Measurements from ENCODE around the gene MAU2. TPM values are rescaled to one million over a fixed set of nuclear protein-coding genes. Genes with fewer than 3 reads are reported as not detected.

MAU2 gene
- total and polyA plus RNA-seq, 2 experiments from 2014 or later: 18.9 to 62.2 TPM

DNA sequence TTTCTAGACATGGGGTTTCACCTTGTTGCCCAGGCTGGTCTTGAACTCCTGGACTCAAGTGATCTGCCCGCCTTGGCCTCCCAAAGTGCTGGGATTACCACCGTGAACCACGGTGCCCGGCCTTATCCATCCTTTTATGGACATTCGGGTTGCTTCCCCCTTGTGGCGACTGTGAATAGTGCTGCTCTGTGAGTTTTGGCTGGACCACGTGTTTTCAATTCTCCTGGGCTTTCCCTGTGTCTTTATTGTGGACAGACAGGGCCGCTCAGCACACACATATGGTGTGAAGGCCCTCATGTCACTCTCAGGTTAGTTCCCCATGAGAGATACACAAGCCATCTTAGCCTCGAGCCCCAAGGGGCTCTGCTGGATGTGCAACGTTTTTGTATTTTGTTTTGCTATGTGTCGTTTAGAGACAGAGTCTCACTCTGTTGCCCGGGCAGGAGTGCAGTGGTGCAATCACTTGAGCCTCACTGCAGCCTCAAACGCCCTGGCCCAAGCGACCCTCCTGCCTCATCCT, 40.5 kb downstream of the MAU2 start:
- Histone ChIP-seq H3K4me3 (no peak overlapping the region), H4K20me1 (replicated peaks; ENCODE audit: insufficient read depth) (no peaks in the 10 kb centered on the region), H3F3A (replicated peaks; ENCODE audit: low read depth) (peaks cover 3% of the 10 kb centered on the region; the same call in 1 of the 2 replicates), H3K4me1 (ENCODE audit: insufficient read depth) (peaks cover 3% of the 10 kb centered on the region; the same call in 1 of the 2 replicates), H3K27me3 (ENCODE audit: insufficient read depth) (no peaks in the 10 kb centered on the region), H3K79me2 (replicated peaks; ENCODE audit: insufficient read depth) (no peaks in the 10 kb centered on the region), H3K36me3 (ENCODE audit: insufficient read depth) (no peaks in the 10 kb centered on the region), H3K9me2 (ENCODE audit: insufficient read depth) (no peaks in the 10 kb centered on the region), H3K4me2 (no peak overlapping the region), H2AFZ (no peak overlapping the region; the same call in 1 of the 2 replicates), H3K27ac (ENCODE audit: low read depth) (no peak overlapping the region)
- ATAC-seq: peak; percentile 85
- Mint-ChIP-seq H3K9me3 (no peaks in the 10 kb centered on the region), H3K4me1 (peaks cover 10% of the 10 kb centered on the region), H3K4me3 (no peak overlapping the region), H3K27me3 (ENCODE audit: insufficient read depth, low read depth, poor library complexity) (peaks cover 11% of the 10 kb centered on the region), H3K27ac (peak overlapping the region; percentile 72; the same call in 1 of the 2 replicates), H3K36me3 (ENCODE audit: low read depth) (peaks cover 4% of the 10 kb centered on the region; the same call in 2 of the 3 replicates)
- no peak for TF ChIP-seq EZH2 (IDR thresholded peaks at IDR 0.05; ENCODE audit: low read depth, unreplicated experiment)
- TF ChIP-seq POLR2AphosphoS5 (IDR thresholded peaks at IDR 0.05; ENCODE audit: low read depth): 0 out of 2 replicates have a peak, but pooled peaks have one; percentile 31
- no peak for TF ChIP-seq JUNB (IDR thresholded peaks at IDR 0.05; ENCODE audit: unreplicated experiment)
- TF ChIP-seq CREB1 (CRISPR knock-in tag; IDR thresholded peaks at IDR 0.05; ENCODE audit: low read depth): no peak
- TF ChIP-seq STAT1 (IDR thresholded peaks at IDR 0.05; ENCODE audit: unreplicated experiment): no peak
- TF ChIP-seq, protein P1, sequence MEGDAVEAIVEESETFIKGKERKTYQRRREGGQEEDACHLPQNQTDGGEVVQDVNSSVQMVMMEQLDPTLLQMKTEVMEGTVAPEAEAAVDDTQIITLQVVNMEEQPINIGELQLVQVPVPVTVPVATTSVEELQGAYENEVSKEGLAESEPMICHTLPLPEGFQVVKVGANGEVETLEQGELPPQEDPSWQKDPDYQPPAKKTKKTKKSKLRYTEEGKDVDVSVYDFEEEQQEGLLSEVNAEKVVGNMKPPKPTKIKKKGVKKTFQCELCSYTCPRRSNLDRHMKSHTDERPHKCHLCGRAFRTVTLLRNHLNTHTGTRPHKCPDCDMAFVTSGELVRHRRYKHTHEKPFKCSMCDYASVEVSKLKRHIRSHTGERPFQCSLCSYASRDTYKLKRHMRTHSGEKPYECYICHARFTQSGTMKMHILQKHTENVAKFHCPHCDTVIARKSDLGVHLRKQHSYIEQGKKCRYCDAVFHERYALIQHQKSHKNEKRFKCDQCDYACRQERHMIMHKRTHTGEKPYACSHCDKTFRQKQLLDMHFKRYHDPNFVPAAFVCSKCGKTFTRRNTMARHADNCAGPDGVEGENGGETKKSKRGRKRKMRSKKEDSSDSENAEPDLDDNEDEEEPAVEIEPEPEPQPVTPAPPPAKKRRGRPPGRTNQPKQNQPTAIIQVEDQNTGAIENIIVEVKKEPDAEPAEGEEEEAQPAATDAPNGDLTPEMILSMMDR (conservative IDR thresholded peaks at IDR 0.05; ENCODE audit: low read depth in 2 of 2): peak; percentile 76 to 84
- peak; percentile 94 for DNase-seq (ENCODE audit: low spot score)

DNA sequence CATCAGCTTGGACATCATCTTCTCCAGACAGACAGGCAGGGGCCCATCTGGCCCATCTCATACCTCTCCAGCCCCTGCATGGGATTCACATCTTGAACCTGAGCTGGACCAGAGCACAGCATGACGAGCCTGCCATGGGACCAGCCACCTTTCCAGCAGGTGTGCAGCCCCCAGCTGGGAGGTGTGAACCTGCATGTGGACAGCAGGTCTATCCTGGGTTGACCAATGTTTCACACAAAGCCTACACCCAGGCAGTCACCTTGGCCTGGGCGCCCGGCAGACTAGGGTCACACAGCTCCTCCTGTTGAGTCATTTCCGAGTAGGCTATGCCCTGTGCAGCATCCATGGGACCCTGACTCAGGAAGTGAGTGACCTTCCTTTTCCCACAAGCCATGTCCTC, 41.4 kb downstream of the MAU2 start:
- Mint-ChIP-seq H3K4me3 (no peak overlapping the region; the same call in 2 of the 3 replicates), H3K9me3 (no peaks in the 10 kb centered on the region), H3K27me3 (ENCODE audit: insufficient read depth, low read depth, poor library complexity) (peaks cover 11% of the 10 kb centered on the region), H3K4me1 (peaks cover 16% of the 10 kb centered on the region), H3K36me3 (ENCODE audit: low read depth) (peaks cover 4% of the 10 kb centered on the region; the same call in 2 of the 3 replicates), H3K27ac (peak overlapping the region; percentile 66; the same call in 1 of the 2 replicates)
- no peak overlapping the region for H2AFZ ChIP-seq
- H3K4me1 ChIP-seq (ENCODE audit: insufficient read depth): peaks cover 3% of the 10 kb centered on the region; the same call in 1 of the 2 replicates
- H3K79me2 ChIP-seq (replicated peaks; ENCODE audit: insufficient read depth): no peaks in the 10 kb centered on the region
- no peaks in the 10 kb centered on the region for H3K36me3 ChIP-seq (ENCODE audit: insufficient read depth)
- no peaks in the 10 kb centered on the region for H3K9me2 ChIP-seq (ENCODE audit: insufficient read depth)
- H3K4me2 ChIP-seq: no peak overlapping the region
- TF ChIP-seq, protein P1 (conservative IDR thresholded peaks at IDR 0.05; ENCODE audit: low read depth in 2 of 2): no peak
- TF ChIP-seq EZH2 (IDR thresholded peaks at IDR 0.05; ENCODE audit: low read depth, unreplicated experiment) (no peak), EZH2phosphoT487 (IDR thresholded peaks at IDR 0.05; ENCODE audit: unreplicated experiment) (no peak), ZNF114 (CRISPR knock-in tag; IDR thresholded peaks at IDR 0.05) (no peak), JUNB (IDR thresholded peaks at IDR 0.05; ENCODE audit: unreplicated experiment) (no peak)
- TF ChIP-seq, protein P2, sequence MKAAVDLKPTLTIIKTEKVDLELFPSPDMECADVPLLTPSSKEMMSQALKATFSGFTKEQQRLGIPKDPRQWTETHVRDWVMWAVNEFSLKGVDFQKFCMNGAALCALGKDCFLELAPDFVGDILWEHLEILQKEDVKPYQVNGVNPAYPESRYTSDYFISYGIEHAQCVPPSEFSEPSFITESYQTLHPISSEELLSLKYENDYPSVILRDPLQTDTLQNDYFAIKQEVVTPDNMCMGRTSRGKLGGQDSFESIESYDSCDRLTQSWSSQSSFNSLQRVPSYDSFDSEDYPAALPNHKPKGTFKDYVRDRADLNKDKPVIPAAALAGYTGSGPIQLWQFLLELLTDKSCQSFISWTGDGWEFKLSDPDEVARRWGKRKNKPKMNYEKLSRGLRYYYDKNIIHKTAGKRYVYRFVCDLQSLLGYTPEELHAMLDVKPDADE (IDR thresholded peaks at IDR 0.05): no peak
- TF ChIP-seq, protein P3, sequence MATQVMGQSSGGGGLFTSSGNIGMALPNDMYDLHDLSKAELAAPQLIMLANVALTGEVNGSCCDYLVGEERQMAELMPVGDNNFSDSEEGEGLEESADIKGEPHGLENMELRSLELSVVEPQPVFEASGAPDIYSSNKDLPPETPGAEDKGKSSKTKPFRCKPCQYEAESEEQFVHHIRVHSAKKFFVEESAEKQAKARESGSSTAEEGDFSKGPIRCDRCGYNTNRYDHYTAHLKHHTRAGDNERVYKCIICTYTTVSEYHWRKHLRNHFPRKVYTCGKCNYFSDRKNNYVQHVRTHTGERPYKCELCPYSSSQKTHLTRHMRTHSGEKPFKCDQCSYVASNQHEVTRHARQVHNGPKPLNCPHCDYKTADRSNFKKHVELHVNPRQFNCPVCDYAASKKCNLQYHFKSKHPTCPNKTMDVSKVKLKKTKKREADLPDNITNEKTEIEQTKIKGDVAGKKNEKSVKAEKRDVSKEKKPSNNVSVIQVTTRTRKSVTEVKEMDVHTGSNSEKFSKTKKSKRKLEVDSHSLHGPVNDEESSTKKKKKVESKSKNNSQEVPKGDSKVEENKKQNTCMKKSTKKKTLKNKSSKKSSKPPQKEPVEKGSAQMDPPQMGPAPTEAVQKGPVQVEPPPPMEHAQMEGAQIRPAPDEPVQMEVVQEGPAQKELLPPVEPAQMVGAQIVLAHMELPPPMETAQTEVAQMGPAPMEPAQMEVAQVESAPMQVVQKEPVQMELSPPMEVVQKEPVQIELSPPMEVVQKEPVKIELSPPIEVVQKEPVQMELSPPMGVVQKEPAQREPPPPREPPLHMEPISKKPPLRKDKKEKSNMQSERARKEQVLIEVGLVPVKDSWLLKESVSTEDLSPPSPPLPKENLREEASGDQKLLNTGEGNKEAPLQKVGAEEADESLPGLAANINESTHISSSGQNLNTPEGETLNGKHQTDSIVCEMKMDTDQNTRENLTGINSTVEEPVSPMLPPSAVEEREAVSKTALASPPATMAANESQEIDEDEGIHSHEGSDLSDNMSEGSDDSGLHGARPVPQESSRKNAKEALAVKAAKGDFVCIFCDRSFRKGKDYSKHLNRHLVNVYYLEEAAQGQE (IDR thresholded peaks at IDR 0.05; ENCODE audit: unreplicated experiment): no peak
- H3K4me3 ChIP-seq: no peak overlapping the region
- no peak for ATAC-seq
- no peaks in the 10 kb centered on the region for H3K27me3 ChIP-seq (ENCODE audit: insufficient read depth)
- no peak overlapping the region for H3K27ac ChIP-seq (ENCODE audit: low read depth)
- no peaks in the 10 kb centered on the region for H4K20me1 ChIP-seq (replicated peaks; ENCODE audit: insufficient read depth)
- DNase-seq (ENCODE audit: low spot score): no peak
- peaks cover 5% of the 10 kb centered on the region; the same call in 1 of the 2 replicates for H3F3A ChIP-seq (replicated peaks; ENCODE audit: low read depth)
